ENCODE results near the gene OLFM2.

GRCh38 chr19:9847087-9847671 is 89.1 kb downstream of the OLFM2 start:
- TF ChIP-seq REST (IDR thresholded peaks at IDR 0.05; ENCODE audit: low read depth) (no peak), MAX (IDR thresholded peaks at IDR 0.05) (no peak)

All from Ishikawa (cell line).